Peyer's patch (tissue), 4 donors: ENCODE measurements around the gene TNFSF18.

Experiments used
- POLR2A ChIP-seq, 2 donors: fragments of 450-650 bp; IDR thresholded peaks; one replicate each; pipeline ENCODE4 v1.5.1; 2017; ENCODE audit warnings: antibody characterized with exemption in 2 of 2, mild to moderate bottlenecking in 2 of 2, moderate library complexity in 2 of 2
- TF ChIP-seq, protein P1 (sequence below), 6 experiments: fragments of 450-650 bp in 4 of 6; fragments of 200-600 bp in 2 of 6; sonication (generic) in 1 of 6; IDR thresholded peaks; one replicate each; pipeline ENCODE4 v1.5.1; 2017 to 2019; ENCODE audit warnings: antibody characterized with exemption in 6 of 6, mild to moderate bottlenecking in 3 of 6, moderate library complexity in 1 of 6

DNA sequence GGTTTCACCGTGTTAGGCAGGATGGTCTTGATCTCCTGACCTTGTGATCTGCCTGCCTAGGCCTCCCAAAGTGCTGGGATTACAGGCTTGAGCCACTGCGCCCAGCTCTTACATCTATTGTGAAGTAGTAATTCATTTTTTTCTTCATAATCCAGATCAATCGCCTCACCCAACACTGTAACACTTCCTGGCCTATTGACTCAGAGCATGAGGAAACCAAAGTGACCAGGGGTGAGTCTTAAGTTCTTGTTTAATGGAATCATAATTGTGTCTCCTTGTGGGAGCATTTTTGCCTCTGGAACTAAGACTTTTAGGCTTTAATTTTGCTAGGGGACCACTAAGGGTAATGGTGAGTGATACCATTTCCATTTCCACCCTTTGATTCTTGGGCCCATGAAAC lies 27.4 kb downstream of the TNFSF18 start:
- TF ChIP-seq POLR2A (IDR thresholded peaks at IDR 0.05) = no peak
- TF ChIP-seq, protein P1, sequence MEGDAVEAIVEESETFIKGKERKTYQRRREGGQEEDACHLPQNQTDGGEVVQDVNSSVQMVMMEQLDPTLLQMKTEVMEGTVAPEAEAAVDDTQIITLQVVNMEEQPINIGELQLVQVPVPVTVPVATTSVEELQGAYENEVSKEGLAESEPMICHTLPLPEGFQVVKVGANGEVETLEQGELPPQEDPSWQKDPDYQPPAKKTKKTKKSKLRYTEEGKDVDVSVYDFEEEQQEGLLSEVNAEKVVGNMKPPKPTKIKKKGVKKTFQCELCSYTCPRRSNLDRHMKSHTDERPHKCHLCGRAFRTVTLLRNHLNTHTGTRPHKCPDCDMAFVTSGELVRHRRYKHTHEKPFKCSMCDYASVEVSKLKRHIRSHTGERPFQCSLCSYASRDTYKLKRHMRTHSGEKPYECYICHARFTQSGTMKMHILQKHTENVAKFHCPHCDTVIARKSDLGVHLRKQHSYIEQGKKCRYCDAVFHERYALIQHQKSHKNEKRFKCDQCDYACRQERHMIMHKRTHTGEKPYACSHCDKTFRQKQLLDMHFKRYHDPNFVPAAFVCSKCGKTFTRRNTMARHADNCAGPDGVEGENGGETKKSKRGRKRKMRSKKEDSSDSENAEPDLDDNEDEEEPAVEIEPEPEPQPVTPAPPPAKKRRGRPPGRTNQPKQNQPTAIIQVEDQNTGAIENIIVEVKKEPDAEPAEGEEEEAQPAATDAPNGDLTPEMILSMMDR (IDR thresholded peaks at IDR 0.05) = no peak
